K562 (cell line): ENCODE results near the gene ARMH3. TPM values are rescaled to one million over a fixed set of nuclear protein-coding genes. Genes with fewer than 3 reads are reported as not detected.

Experiments used
- ATF2 ChIP-seq: sonication (generic); formaldehyde crosslinking; IDR thresholded peaks from 2 replicates; pipeline ENCODE4 v1.8.1; 2022; ENCODE audit warnings: missing genetic modification reagents
- CBFA2T2 ChIP-seq: fragments of 450-650 bp; conservative IDR thresholded peaks from 2 replicates; pipeline ENCODE4 v1.6.1; 2017; ENCODE audit warnings: mild to moderate bottlenecking
- COPS2 ChIP-seq: fragments of 450-650 bp; conservative IDR thresholded peaks from 2 replicates; pipeline ENCODE4 v1.6.1; 2016; ENCODE audit warnings: mild to moderate bottlenecking, moderate library complexity
- ELK3 ChIP-seq: fragments of 450-650 bp; formaldehyde crosslinking; IDR thresholded peaks from 2 replicates; pipeline ENCODE4 v1.4.0; 2020; ENCODE audit warnings: mild to moderate bottlenecking
- GATA2 ChIP-seq: sonication (generic); formaldehyde crosslinking; IDR thresholded peaks from 2 replicates; pipeline ENCODE4 v1.4.0; 2020; ENCODE audit warnings: mild to moderate bottlenecking, missing genetic modification reagents
- GMEB1 ChIP-seq: fragments of 250-450 bp; sonication (Bioruptor Pico); IDR thresholded peaks from 2 replicates; pipeline ENCODE4 v1.4.0; 2020; ENCODE audit warnings: mild to moderate bottlenecking
- ILF3 ChIP-seq: fragments of 450-650 bp; IDR thresholded peaks from 2 replicates; pipeline ENCODE4 v1.6.1; 2018; ENCODE audit warnings: antibody characterized with exemption, mild to moderate bottlenecking, moderate library complexity, borderline replicate concordance
- KDM1A ChIP-seq, 2 experiments: fragments of 450-650 bp; IDR thresholded peaks; 2 replicates each; pipeline ENCODE4 v1.6.1; 2016; ENCODE audit warnings: mild to moderate bottlenecking in 2 of 2
- MEF2A ChIP-seq: IDR thresholded peaks from 2 replicates; pipeline ENCODE4 v1.6.1; 2011; ENCODE audit warnings: low read depth, mild to moderate bottlenecking, low read length, moderate library complexity; ENCODE audit not compliant: control insufficient read depth
- MTA1 ChIP-seq: fragments of 450-650 bp; IDR thresholded peaks from 2 replicates; pipeline ENCODE4 v1.6.1; 2017; ENCODE audit warnings: borderline replicate concordance
- NCOA4 ChIP-seq: fragments of 450-650 bp; IDR thresholded peaks from 2 replicates; pipeline ENCODE4 v1.6.1; 2018; ENCODE audit warnings: mild to moderate bottlenecking; ENCODE audit not compliant: partially characterized antibody
- PHF20 ChIP-seq: fragments of 450-650 bp; IDR thresholded peaks from 2 replicates; pipeline ENCODE4 v1.6.1; 2018; ENCODE audit not compliant: partially characterized antibody
- PTBP1 ChIP-seq: fragments of 200-400 bp; formaldehyde crosslinking; IDR thresholded peaks from 2 replicates; pipeline ENCODE4 v1.6.1; 2017; ENCODE audit warnings: low read depth, low read length
- SFPQ ChIP-seq: fragments of 200-400 bp; formaldehyde crosslinking; IDR thresholded peaks from 2 replicates; pipeline ENCODE4 v1.6.1; 2017; ENCODE audit warnings: mild to moderate bottlenecking, low read depth, low read length, moderate library complexity
- TRIM24 ChIP-seq, 2 experiments: fragments of 450-650 bp; IDR thresholded peaks; 2 replicates each; pipeline ENCODE4 v1.6.1; 2016
- ZBTB2 ChIP-seq: fragments of 450-650 bp; IDR thresholded peaks from 2 replicates; pipeline ENCODE4 v1.6.1; 2016; ENCODE audit warnings: antibody characterized with exemption
- ZFX ChIP-seq: sonication (generic); formaldehyde crosslinking; IDR thresholded peaks from 2 replicates; pipeline ENCODE4 v1.8.0; 2022; ENCODE audit warnings: mild to moderate bottlenecking, missing genetic modification reagents, moderate library complexity
- ZNF212 ChIP-seq: fragments of 450-650 bp; formaldehyde crosslinking; IDR thresholded peaks from 2 replicates; pipeline ENCODE4 v1.4.0; 2020; ENCODE audit warnings: mild to moderate bottlenecking
- ZNF639 ChIP-seq, 2 experiments: fragments of 200-800 bp in 1 of 2; sonication (Bioruptor generic) in 1 of 2; sonication (generic) in 1 of 2; formaldehyde crosslinking in 1 of 2; IDR thresholded peaks in 1 of 2; conservative IDR thresholded peaks in 1 of 2; 2 replicates each; pipeline versions ENCODE4 v1.5.0 to v1.6.1; 2016 to 2020; ENCODE audit warnings: missing compliant biosample characterization in 1 of 2, missing genetic modification characterization in 1 of 2, missing genetic modification reagents in 1 of 2
- polyA plus RNA-seq, 8 experiments: library from polyadenylated mRNA; depleted of rRNA in 4 of 8; stranded (reverse) in 5 of 8; unstranded in 3 of 8; fragments of >200 nt; fragmentation: Nextera tagmentation in 2 of 8; fragmentation: Illumina TruSeq in 1 of 8; extraction: Ambion mirVana in 2 of 8; extraction: Trizol in 1 of 8; gene quantifications; 2 replicates each; pipeline versions ENCODE4 v1.2.1 to v1.2.3, GENCODE V29; 2011 to 2014; ENCODE audit warnings: inconsistent platforms in 1 of 8, missing spikeins in 1 of 8
- total RNA-seq, 7 experiments: library from RNA; depleted of rRNA in 6 of 7; stranded (reverse); fragments of >200 nt in 6 of 7; fragmentation: Illumina TruSeq in 2 of 7; extraction: Trizol in 2 of 7; gene quantifications; 2 replicates each; pipeline versions ENCODE4 v1.2.1 to v1.2.3, GENCODE V29; 2011 to 2021; ENCODE audit warnings: low replicate concordance in 1 of 7

Gene ARMH3
- total and polyA plus RNA-seq, 9 of the 15 experiments (the other 6 are each of a cell fraction or from before 2014, with no cell fraction given), result 0.29 to 0.73 TPM; not detected in 7

GRCh38 chr10:101824736-101825135 is 231.2 kb downstream of the ARMH3 start (continued):
- TF ChIP-seq CBFA2T2 (peak; percentile 80), PHF20 (no peak), SFPQ (no peak), ILF3 (no peak), ZNF639 (CRISPR knock-in tag; conservative IDR thresholded peaks at IDR 0.05 in 1 of 2, IDR thresholded peaks at IDR 0.05 in 1 of 2) (peak in 1 of 2 experiments; percentile 57; a peak in 1 of 4 replicates), PTBP1 (no peak), ATF2 (CRISPR knock-in tag) (no peak), ZFX (CRISPR knock-in tag) (peak; percentile 46; the same call in 1 of the 2 replicates), COPS2 (no peak), ELK3 (CRISPR knock-in tag) (no peak), TRIM24 (IDR thresholded peaks at IDR 0.05) (peak in 1 of 2 experiments; percentile 49; a peak in 1 of 4 replicates), KDM1A (IDR thresholded peaks at IDR 0.05) (peak; percentile 71 to 79; a peak in 2 of 4 replicates), GATA2 (CRISPR knock-in tag) (peak; percentile 65), GMEB1 (CRISPR knock-in tag) (no peak), ZNF212 (no peak), MEF2A (no peak), NCOA4 (no peak), ZBTB2 (0 out of 2 replicates have a peak, but pooled peaks have one; percentile 13), MTA1 (0 out of 2 replicates have a peak, but pooled peaks have one; percentile 26)
